ENCODE data around the gene SDS.

The SDS gene

DNA sequence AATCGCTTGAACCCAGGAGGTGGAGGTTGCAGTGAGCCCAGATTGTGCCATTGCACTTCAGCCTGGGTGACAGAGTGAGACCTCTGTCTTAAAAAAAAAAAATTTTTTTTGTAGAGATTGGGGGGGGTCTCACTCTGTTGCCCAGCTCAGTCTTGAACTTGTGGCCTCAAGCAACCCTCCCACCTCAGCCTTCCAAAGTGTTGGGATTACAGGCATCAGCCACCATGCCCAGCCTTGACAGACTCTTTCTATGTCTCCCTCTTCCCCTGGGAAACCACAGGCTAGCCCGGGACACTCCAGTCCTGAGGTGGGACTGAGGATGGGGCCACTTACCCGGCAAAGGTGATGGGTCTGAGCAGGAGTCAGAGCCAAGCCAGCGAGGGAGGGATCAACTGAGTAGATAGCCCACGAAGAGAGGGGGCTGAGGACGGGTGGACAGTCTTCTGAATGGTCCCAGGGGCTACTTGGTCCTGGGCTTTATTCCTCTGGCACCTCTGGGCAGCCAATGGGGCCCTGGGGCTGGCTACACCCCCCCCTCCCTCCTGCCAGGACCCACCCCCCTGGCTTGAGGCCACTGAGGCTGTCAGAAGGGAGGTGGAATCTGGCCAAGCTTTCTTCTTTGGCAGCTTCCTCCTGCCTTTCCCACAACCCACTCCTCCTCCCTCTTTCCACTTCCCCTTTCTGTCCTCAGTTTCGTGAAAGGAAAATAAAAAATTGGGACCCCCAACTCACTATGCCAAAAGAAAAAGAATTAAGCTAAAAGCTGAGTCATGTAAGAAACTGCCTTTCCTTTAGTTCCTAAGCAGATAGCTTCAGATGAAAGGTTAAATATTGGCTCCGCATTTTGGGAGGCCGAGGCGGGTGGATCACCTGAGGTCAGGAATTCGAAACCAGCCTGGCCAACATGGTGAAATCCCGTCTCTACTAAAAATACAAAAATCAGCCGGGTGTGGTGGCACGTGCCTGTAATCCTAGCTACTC lies at the start of gene SDS:
Gene SDS (minus strand): TSS at position 453 of the 981 bp plus-strand sequence. CDS start 4,179 bp downstream, outside the sequence.
- no peak for DNase-seq (ENCODE audit: low spot score)

GRCh38 chr12:113453330-113453729 lies 49.6 kb upstream of the SDS start:
- DNase-seq (ENCODE audit: low spot score) = no peak

DNA sequence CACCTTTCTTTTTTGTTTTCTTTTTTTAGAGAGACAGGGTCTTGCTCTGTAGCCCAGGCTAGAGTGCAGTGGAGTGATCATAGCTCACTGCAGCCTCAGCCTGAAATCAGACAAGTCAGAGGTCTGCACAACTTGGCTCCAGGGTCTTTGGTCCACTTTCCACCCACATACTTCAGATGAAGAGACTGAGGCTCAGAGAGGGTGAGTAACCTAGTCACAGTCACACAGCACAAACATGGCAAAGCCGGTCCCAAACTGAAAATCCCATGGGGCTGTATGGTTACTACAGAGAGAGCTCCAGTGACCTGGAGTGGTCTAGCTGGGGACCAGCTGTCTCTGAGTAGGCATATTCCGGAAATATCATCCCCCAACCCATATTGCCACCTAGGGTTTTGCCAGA lies 48.8 kb upstream of the SDS start:
- DNase-seq (ENCODE audit: low spot score) = no peak

DNA sequence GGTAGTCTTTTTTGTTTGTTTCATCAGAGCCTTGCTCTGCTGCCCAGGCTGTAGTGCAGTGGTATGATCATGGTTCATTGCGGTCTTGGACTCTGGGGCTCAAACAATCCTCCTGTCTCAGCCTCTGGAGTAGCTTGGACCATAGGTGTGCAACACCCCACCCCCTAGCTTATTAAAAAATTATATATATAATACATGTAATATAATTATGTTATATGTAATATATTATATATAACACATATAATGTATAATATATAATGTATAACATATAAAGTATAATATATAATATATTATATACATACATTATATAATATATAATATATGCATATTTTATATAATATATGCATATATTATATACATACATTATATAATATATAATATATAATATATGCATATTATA lies 46.2 kb upstream of the SDS start:
- no peak for DNase-seq (ENCODE audit: low spot score)

- DNase-seq (ENCODE audit: low spot score) = no peak
These were observed 45.6 kb upstream of the SDS start for GRCh38 chr12:113449299-113449698.

- no peak for DNase-seq (ENCODE audit: low spot score)
These were observed 45.2 kb upstream of the SDS start for GRCh38 chr12:113448873-113449272.

GRCh38 chr12:113445544-113446171 lies 42.0 kb upstream of the SDS start:
- no peak for DNase-seq (ENCODE audit: low spot score)

DNA sequence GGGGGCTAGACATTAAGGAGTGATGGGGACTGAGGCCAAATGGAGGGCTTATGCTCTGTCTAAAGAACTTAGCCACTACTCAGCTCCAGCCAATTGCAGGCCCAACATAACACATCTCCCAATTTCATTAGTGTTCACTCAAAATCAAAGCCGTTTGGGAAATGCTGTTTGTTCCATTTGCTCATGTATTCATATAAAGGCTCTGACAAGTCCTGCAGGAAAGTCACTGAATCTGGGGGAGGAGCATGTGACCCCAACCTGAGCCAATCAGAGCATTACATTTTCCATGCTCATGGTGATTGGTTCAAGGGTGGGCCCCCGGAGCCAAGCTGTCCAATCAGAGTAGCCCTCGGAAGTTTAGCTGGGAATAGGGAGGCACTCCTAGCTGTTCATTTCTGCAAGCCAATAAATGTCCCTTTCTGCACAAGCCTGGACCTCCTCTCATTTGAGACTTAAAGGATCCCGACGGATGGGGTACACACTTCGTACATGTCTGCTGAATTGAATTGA lies 39.4 kb upstream of the SDS start:
- DNase-seq (ENCODE audit: low spot score) = no peak

DNA sequence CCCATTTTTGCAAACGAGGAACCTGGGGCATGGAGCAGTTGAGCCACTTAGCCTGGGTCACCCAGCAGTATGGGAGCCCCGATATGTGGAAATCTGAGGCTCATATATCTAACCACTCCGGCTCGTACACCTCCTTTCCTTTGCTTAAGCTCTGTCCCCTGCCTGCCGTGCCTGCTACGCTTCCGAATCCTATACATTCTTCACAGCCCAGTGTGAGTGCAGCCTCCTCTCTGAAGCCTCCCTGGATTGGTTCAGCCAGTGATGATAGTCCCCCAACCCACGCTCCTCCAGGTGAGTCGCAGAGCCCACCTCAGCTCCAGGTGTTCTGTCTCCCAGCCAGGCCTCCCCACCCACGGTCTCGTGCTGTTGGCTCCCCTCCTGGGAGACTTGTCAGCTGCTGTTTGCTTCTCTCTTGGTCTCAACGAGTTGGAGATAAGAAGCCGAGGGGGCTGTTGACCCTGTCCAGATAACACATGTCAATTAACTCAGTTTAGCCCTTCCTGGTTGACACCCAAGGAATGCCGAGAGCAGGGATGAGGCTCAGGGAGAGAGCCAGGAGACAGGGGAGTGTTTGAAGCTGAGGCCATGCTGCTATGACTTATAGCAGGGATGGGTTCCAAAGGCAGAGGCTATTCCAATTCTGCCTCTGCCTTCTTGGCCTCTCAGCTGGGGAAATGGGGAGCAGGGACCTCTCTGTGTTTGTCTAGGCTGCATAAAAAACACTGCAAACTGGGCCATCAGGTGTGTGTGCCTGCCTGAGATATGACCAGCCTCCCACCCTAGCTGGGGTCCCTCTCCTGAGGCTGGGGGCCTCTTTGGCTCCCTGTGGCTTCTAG lies 37.5 kb upstream of the SDS start:
- no peak for DNase-seq (ENCODE audit: low spot score)

- no peak for DNase-seq (ENCODE audit: low spot score)
These were observed 36.6 kb upstream of the SDS start for GRCh38 chr12:113440336-113440735.

GRCh38 chr12:113439606-113440030 lies 35.9 kb upstream of the SDS start:
- DNase-seq (ENCODE audit: low spot score) = peak; percentile 57

- DNase-seq (ENCODE audit: low spot score) = no peak
These were observed 35.6 kb upstream of the SDS start for GRCh38 chr12:113439301-113439597.

- no peak for DNase-seq (ENCODE audit: low spot score)
These were observed 35.0 kb upstream of the SDS start for GRCh38 chr12:113438523-113439300.

- DNase-seq (ENCODE audit: low spot score) = no peak
These were observed 34.0 kb upstream of the SDS start for GRCh38 chr12:113437729-113438100.

GRCh38 chr12:113436993-113437728 lies 33.5 kb upstream of the SDS start:
- DNase-seq (ENCODE audit: low spot score) = no peak

GRCh38 chr12:113436586-113436985 lies 32.9 kb upstream of the SDS start:
- no peak for DNase-seq (ENCODE audit: low spot score)

GRCh38 chr12:113435367-113435766 lies 31.7 kb upstream of the SDS start:
- DNase-seq (ENCODE audit: low spot score) = no peak

DNA sequence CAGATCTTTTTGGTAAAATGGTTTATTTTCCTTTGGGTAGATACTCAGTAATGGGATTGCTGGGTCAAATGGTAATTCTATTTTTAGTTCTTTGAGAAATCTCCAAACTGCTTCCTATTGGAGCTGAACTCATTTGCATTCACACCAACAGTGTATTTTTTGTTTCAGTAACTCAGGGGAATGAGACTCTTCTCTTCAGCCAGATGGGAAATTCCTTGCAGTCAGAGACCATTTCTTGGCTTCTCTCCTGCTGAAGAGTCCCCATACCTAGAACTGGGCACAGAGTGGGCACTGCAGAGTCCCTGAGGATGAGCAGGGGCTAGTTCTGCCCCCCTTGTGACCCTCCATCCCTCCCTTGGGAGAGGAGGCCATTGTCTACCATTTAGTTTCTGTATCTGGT lies 29.3 kb upstream of the SDS start:
- no peak for DNase-seq (ENCODE audit: low spot score)

GRCh38 chr12:113428482-113428881 lies 24.8 kb upstream of the SDS start:
- no peak for DNase-seq (ENCODE audit: low spot score)

- DNase-seq (ENCODE audit: low spot score) = no peak
These were observed 24.2 kb upstream of the SDS start for GRCh38 chr12:113427882-113428281.

- no peak for DNase-seq (ENCODE audit: low spot score)
These were observed 22.3 kb upstream of the SDS start for GRCh38 chr12:113425960-113426453.
